Smooth muscle cell (in vitro differentiated cells): ENCODE measurements around the gene MDM4. TPM values are rescaled to one million over a fixed set of nuclear protein-coding genes. Genes with fewer than 3 reads are reported as not detected.

Source experiments
- DNase-seq: peaks from one replicate; lab custom pipeline; 2025; ENCODE audit not compliant: unreplicated experiment; lab: John Stamatoyannopoulos, UW
- H2AFZ ChIP-seq: fragments of 200-600 bp; sonication (generic); 2 replicates; pipeline ENCODE4 v1.6.0; 2016; ENCODE audit warnings: antibody characterized with exemption, low read depth, mild to moderate bottlenecking
- H3F3A ChIP-seq: fragments of 200-600 bp; sonication (generic); 2 replicates; pipeline ENCODE4 v1.6.0; 2017; ENCODE audit warnings: antibody characterized with exemption, low read depth
- H3K27ac ChIP-seq: fragments of 200-600 bp; sonication (generic); 2 replicates; pipeline ENCODE4 v1.5.1; 2016; ENCODE audit warnings: low read depth, mild to moderate bottlenecking
- H3K27me3 ChIP-seq: fragments of 200-600 bp; sonication (generic); 2 replicates; pipeline ENCODE4 v1.6.1; 2016; ENCODE audit warnings: low read depth, mild to moderate bottlenecking
- H3K36me3 ChIP-seq: fragments of 200-600 bp; sonication (generic); 2 replicates; pipeline ENCODE4 v1.5.1; 2016; ENCODE audit warnings: low read depth
- H3K4me1 ChIP-seq: fragments of 200-600 bp; sonication (generic); 2 replicates; pipeline ENCODE4 v1.5.1; 2016; ENCODE audit warnings: low read depth
- H3K4me2 ChIP-seq: fragments of 200-600 bp; sonication (generic); 2 replicates; pipeline ENCODE4 v1.6.0; 2016; ENCODE audit warnings: mild to moderate bottlenecking
- H3K4me3 ChIP-seq: fragments of 200-600 bp; sonication (generic); 2 replicates; pipeline ENCODE4 v1.5.1; 2016; ENCODE audit warnings: mild to moderate bottlenecking
- H3K79me2 ChIP-seq: fragments of 200-600 bp; sonication (generic); 2 replicates; pipeline ENCODE4 v1.6.0; 2016; ENCODE audit warnings: low read depth, mild to moderate bottlenecking
- H3K9ac ChIP-seq: fragments of 200-600 bp; sonication (generic); 2 replicates; pipeline ENCODE4 v1.6.0; 2016; ENCODE audit warnings: low read depth
- H3K9me3 ChIP-seq: fragments of 200-600 bp; sonication (generic); replicated peaks from 2 replicates; pipeline ENCODE4 v1.5.1; 2016; ENCODE audit warnings: low read depth
- H4K20me1 ChIP-seq: fragments of 200-600 bp; sonication (generic); 2 replicates; pipeline ENCODE4 v1.6.0; 2016; ENCODE audit warnings: low read depth
- CTCF ChIP-seq: fragments of 200-600 bp; sonication (generic); IDR thresholded peaks from 2 replicates; pipeline ENCODE4 v1.5.1; 2017; ENCODE audit warnings: borderline replicate concordance, mild to moderate bottlenecking, antibody characterized with exemption; ENCODE audit not compliant: insufficient read depth, poor library complexity, severe bottlenecking
- whole genome bisulfite sequencing: methylation state at CpG from one replicate; pipeline ENCODE4 v1.1.7; 2016; ENCODE audit warnings: low lambda C conversion rate; 5-methylcytosine and 5-hydroxymethylcytosine counted together
- polyA plus RNA-seq: library from polyadenylated mRNA; unstranded; fragments of >200 nt; fragmentation: Nextera tagmentation; extraction: Ambion mirVana; gene quantifications from 2 replicates; pipeline ENCODE4 v1.2.1, GENCODE V29; 2016
- total RNA-seq: library from RNA; depleted of rRNA; stranded (reverse); fragments of >200 nt; gene quantifications from 2 replicates; pipeline ENCODE4 v1.2.3, GENCODE V29; 2014

Gene MDM4
- total and polyA plus RNA-seq, 2 experiments from 2014 or later: 10.8 to 31.7 TPM

DNA sequence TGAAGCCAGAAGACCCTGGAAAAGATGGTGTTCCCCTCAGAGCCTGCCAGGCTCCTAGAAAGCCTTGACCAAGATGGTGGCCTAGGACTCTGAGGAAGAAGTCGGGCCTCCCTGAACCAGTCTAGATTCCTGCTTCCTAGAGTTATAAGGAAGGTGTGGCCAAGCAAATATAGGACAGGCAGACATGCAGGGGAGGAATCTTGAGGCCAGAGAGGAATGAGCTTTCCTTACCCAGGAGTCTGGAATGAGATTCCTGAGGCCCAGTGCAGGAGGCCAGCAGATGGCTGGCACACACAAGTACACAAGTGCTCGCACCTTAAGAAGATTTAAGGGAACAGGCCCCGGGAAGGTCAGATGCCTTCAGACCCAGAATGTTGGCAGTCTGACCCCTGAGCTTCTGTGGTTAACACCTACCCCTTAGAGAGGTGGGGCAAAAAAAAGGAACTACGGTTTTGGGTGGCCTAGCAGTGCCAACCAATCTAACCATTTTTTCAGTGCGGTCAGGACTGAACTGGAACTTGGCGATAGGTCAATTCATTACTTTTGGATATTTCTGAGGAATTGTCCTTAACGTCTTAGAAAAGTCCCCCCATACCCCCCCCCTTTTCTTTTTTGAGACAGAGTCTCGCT lies 73.3 kb downstream of the MDM4 start:
- H3K4me2 ChIP-seq: no peak overlapping the region
- 76% methylated on average over 8 of the region's 8 CpGs for WGBS
- H4K20me1 ChIP-seq: no peaks in the 10 kb centered on the region
- H3K27me3 ChIP-seq: peaks cover 1% of the 10 kb centered on the region
- H3K79me2 ChIP-seq: no peaks in the 10 kb centered on the region
- DNase-seq: no peak
- no peaks in the 10 kb centered on the region for H3K36me3 ChIP-seq
- no peak overlapping the region for H3K9ac ChIP-seq
- no peak overlapping the region for H3K27ac ChIP-seq
- no peaks in the 10 kb centered on the region for H3K4me1 ChIP-seq
- no peak for TF ChIP-seq CTCF
- H3K9me3 ChIP-seq: no peaks in the 10 kb centered on the region
- H2AFZ ChIP-seq: no peak overlapping the region
- no peaks in the 10 kb centered on the region for H3F3A ChIP-seq
- no peak overlapping the region for H3K4me3 ChIP-seq

- Histone ChIP-seq H3K27ac (no peak overlapping the region), H3K4me3 (no peak overlapping the region), H2AFZ (no peak overlapping the region), H3K4me1 (no peaks in the 10 kb centered on the region), H3K9me3 (no peaks in the 10 kb centered on the region), H3K27me3 (peaks cover 4% of the 10 kb centered on the region), H3K36me3 (no peaks in the 10 kb centered on the region), H3K79me2 (no peaks in the 10 kb centered on the region), H3F3A (no peaks in the 10 kb centered on the region), H4K20me1 (no peaks in the 10 kb centered on the region), H3K9ac (no peak overlapping the region), H3K4me2 (no peak overlapping the region)
- DNase-seq: no peak
- no peak for TF ChIP-seq CTCF
- 63% methylated on average over 3 of the region's 3 CpGs for WGBS
Measured at GRCh38 chr1:204591473-204592090, 75.4 kb downstream of the MDM4 start.

DNA sequence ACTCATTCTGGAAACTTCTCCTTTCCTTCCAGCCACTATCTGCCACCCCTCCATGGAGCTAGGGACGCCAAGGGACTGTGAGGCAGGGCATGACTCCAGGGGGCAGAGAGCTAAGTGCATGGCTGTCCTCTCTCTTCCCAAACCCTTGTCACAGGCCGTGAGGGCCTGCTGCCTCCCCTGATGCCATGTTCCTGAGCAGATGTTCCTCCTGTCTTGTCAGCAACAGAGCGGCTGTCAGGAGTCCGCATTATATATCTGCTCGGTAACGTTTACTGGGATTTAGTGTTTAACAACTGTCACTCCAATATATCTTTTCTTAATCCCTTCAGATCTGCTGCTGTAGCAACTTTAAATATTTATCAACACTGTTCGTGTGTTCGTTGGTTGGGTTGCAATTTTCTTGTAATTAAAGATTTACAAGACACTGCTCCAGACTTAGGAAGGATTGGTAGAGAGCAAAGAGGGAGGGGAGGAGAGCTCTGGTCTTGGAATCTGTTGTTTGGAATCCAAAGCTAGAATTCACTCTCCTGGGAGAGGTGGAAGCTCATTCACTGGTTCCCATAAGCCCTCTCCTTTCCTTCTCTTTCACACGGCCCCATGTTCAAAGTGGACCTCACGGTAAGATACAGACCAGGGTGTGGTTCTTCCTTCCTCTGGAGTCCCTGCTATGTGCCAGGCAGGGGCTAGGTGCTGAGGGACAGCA lies 76.2 kb downstream of the MDM4 start:
- no peak overlapping the region for H2AFZ ChIP-seq

More for the DNA sequence above, 76.2 kb downstream of the MDM4 start:
- no peak overlapping the region for H3K27ac ChIP-seq
- DNase-seq: no peak
- H3K4me2 ChIP-seq: no peak overlapping the region
- H3K36me3 ChIP-seq: no peaks in the 10 kb centered on the region
- no peak overlapping the region for H3K9ac ChIP-seq
- WGBS: 32% methylated on average over 10 of the region's 10 CpGs
- no peaks in the 10 kb centered on the region for H3K9me3 ChIP-seq
- peaks cover 4% of the 10 kb centered on the region for H3K27me3 ChIP-seq
- H3K4me1 ChIP-seq: no peaks in the 10 kb centered on the region
- H3K4me3 ChIP-seq: no peak overlapping the region
- no peaks in the 10 kb centered on the region for H3F3A ChIP-seq
- H4K20me1 ChIP-seq: no peaks in the 10 kb centered on the region
- H3K79me2 ChIP-seq: no peaks in the 10 kb centered on the region
- TF ChIP-seq CTCF: no peak
